HG02973 (cell line): Measurements from ENCODE around the gene MRPL55.

Source experiments
- ATAC-seq: cut with Tn5 transposase; IDR thresholded peaks from one replicate; pipeline ENCODE4 v1.9.1; 2021; ENCODE audit warnings: moderate library complexity; ENCODE audit not compliant: unreplicated experiment

Gene MRPL55

GRCh38 chr1:228109073-228109961, at the start of gene MRPL55:
MRPL55 (minus strand) TSS chr1:228109299; CDS start chr1:228108260, 1,039 bp downstream.
- peak; percentile 75 for ATAC-seq

GRCh38 chr1:228158151-228159007, 49.3 kb upstream of the MRPL55 start:
- ATAC-seq = no peak

GRCh38 chr1:228157729-228158126, 48.6 kb upstream of the MRPL55 start:
- ATAC-seq = no peak

GRCh38 chr1:228156941-228157728, 48.0 kb upstream of the MRPL55 start:
- ATAC-seq = no peak

- ATAC-seq = no peak
Measured at GRCh38 chr1:228156515-228156881, 47.4 kb upstream of the MRPL55 start.

- no peak for ATAC-seq
Measured at GRCh38 chr1:228155596-228156514, 46.8 kb upstream of the MRPL55 start.

GRCh38 chr1:228154670-228155571, 45.8 kb upstream of the MRPL55 start:
- ATAC-seq = no peak

GRCh38 chr1:228154021-228154669, 45.0 kb upstream of the MRPL55 start:
- ATAC-seq = no peak

GRCh38 chr1:228152918-228153258, 43.8 kb upstream of the MRPL55 start:
- no peak for ATAC-seq

- ATAC-seq = no peak
Measured at GRCh38 chr1:228152097-228152917, 43.2 kb upstream of the MRPL55 start.

- no peak for ATAC-seq
Measured at GRCh38 chr1:228151180-228151925, 42.3 kb upstream of the MRPL55 start.

GRCh38 chr1:228150461-228151179, 41.5 kb upstream of the MRPL55 start:
- ATAC-seq = no peak

- ATAC-seq = no peak
Measured at GRCh38 chr1:228150120-228150460, 41.0 kb upstream of the MRPL55 start.

GRCh38 chr1:228149406-228150119, 40.5 kb upstream of the MRPL55 start, which contains the start of gene GJC2:
GJC2 (plus strand) TSS chr1:228149930; CDS start chr1:228157759, 7,829 bp downstream.
- no peak for ATAC-seq

GRCh38 chr1:228148935-228149405, 39.9 kb upstream of the MRPL55 start:
- no peak for ATAC-seq
